Measurements from ENCODE around the gene SLC9A9.

The SLC9A9 gene

DNA sequence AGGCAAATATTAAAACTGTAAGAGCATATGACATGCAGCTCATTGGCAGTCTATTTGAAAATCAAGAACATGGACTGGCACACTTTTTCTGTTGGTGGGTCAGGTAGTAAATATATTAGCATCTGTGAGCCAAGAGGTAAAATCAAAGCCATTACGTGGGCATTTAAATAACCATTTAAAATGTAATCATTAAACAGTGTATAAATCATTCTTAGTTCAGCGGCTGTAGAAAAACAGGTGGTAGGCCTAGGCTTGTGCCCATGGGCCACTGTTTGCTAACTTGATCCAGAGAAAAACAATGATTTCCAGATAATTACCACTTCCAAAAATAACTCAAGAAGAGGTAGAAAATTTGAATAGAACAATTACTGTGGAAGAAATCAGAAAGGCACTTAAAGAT is 623.6 kb downstream of the SLC9A9 start:
- Histone ChIP-seq H3K9me3 (ENCODE audit: control insufficient read depth, low read length) (no peaks in the 10 kb centered on the region), H3K27me3 (replicated peaks; ENCODE audit: control insufficient read depth, insufficient read depth, low read length, poor library complexity, severe bottlenecking) (no peaks in the 10 kb centered on the region)
- DNase-seq = no peak

DNA sequence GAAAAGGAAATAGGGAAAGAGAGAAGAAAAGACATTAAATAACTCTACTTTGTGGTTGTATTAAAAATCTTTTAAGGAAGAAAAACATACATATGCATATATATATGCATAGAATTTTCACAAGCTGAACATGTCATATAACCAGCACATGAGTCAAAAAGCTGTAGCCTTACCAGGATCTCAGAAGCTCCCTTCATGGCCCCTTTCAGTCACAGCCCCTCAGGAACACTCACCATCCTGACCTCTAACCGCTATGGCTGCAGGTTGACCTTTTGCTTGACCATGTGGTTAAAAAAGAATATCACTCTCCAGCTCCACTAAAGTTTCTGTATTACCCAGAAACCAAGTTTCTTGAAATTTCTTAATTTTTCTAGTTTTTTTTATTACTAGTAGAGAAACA is 625.3 kb downstream of the SLC9A9 start:
- H3K27me3 ChIP-seq (replicated peaks; ENCODE audit: control insufficient read depth, insufficient read depth, low read length, poor library complexity, severe bottlenecking) = no peaks in the 10 kb centered on the region
- H3K4me1 ChIP-seq (ENCODE audit: control insufficient read depth, insufficient read depth, low read length, poor library complexity, severe bottlenecking) = no peaks in the 10 kb centered on the region
- no peak for DNase-seq
- H3K9me3 ChIP-seq (ENCODE audit: control insufficient read depth, low read length) = no peaks in the 10 kb centered on the region
- no peaks in the 10 kb centered on the region for H3K36me3 ChIP-seq (ENCODE audit: control insufficient read depth, insufficient read depth, low read length)
- no peak overlapping the region for H3K27ac ChIP-seq (ENCODE audit: insufficient read depth, low read length, poor library complexity, severe bottlenecking)
- no peak overlapping the region for H3K4me3 ChIP-seq (ENCODE audit: insufficient read depth, low read depth, low read length, poor library complexity, severe bottlenecking)

More for the DNA sequence above, 623.6 kb downstream of the SLC9A9 start:
- Histone ChIP-seq H3K4me3 (ENCODE audit: insufficient read depth, low read depth, low read length, poor library complexity, severe bottlenecking) (no peak overlapping the region), H3K36me3 (ENCODE audit: control insufficient read depth, insufficient read depth, low read length) (no peaks in the 10 kb centered on the region), H3K27ac (ENCODE audit: insufficient read depth, low read length, poor library complexity, severe bottlenecking) (no peak overlapping the region), H3K4me1 (ENCODE audit: control insufficient read depth, insufficient read depth, low read length, poor library complexity, severe bottlenecking) (no peaks in the 10 kb centered on the region)

DNA sequence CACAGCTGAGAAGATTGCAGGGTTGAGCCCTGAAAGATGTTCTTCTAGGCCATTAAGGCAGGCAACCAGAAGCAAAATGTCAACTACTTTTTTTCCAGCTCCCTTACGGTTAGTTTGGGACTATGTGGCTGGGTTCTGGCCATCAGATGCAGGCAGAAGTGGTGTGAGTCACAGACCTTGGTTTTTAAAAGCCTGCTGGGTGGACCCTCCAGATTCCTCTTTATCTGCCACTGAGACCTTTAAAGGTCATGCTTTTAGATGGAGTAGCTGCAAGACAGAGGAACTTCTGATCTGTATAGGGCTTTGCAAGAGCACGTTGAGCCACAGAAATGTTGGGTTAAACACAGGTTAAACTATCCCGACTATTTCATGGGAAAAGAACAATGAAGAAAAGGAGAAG is 625.8 kb downstream of the SLC9A9 start:
- DNase-seq = no peak

DNA sequence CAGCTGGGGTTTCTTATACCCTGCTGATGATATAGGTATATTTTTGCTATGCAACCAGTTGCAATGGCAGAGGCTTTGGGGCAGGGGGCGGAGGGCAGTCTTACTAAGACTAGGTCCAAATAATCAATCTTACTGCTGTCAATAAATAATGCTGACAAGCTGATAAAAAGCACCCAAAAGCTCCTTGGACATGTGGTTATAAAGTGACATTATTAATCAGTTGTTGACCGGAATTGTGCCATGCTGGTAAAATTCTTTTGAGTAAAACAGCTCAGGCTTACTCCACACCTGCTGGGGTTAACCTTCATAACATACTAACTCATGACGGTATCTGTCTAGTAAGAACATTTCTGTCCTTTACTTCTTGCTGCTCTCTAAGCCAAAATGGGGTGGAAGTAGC is 626.8 kb downstream of the SLC9A9 start:
- Histone ChIP-seq H3K27me3 (replicated peaks; ENCODE audit: control insufficient read depth, insufficient read depth, low read length, poor library complexity, severe bottlenecking) (no peaks in the 10 kb centered on the region), H3K4me1 (ENCODE audit: control insufficient read depth, insufficient read depth, low read length, poor library complexity, severe bottlenecking) (no peaks in the 10 kb centered on the region), H3K36me3 (ENCODE audit: control insufficient read depth, insufficient read depth, low read length) (no peaks in the 10 kb centered on the region), H3K27ac (ENCODE audit: insufficient read depth, low read length, poor library complexity, severe bottlenecking) (no peak overlapping the region), H3K9me3 (ENCODE audit: control insufficient read depth, low read length) (no peaks in the 10 kb centered on the region), H3K4me3 (ENCODE audit: insufficient read depth, low read depth, low read length, poor library complexity, severe bottlenecking) (no peak overlapping the region)
- no peak for DNase-seq

More for the DNA sequence above, 625.8 kb downstream of the SLC9A9 start:
- Histone ChIP-seq H3K9me3 (ENCODE audit: control insufficient read depth, low read length) (no peaks in the 10 kb centered on the region), H3K4me1 (ENCODE audit: control insufficient read depth, insufficient read depth, low read length, poor library complexity, severe bottlenecking) (no peaks in the 10 kb centered on the region), H3K27ac (ENCODE audit: insufficient read depth, low read length, poor library complexity, severe bottlenecking) (no peak overlapping the region), H3K36me3 (ENCODE audit: control insufficient read depth, insufficient read depth, low read length) (no peaks in the 10 kb centered on the region), H3K27me3 (replicated peaks; ENCODE audit: control insufficient read depth, insufficient read depth, low read length, poor library complexity, severe bottlenecking) (no peaks in the 10 kb centered on the region), H3K4me3 (ENCODE audit: insufficient read depth, low read depth, low read length, poor library complexity, severe bottlenecking) (no peak overlapping the region)

DNA sequence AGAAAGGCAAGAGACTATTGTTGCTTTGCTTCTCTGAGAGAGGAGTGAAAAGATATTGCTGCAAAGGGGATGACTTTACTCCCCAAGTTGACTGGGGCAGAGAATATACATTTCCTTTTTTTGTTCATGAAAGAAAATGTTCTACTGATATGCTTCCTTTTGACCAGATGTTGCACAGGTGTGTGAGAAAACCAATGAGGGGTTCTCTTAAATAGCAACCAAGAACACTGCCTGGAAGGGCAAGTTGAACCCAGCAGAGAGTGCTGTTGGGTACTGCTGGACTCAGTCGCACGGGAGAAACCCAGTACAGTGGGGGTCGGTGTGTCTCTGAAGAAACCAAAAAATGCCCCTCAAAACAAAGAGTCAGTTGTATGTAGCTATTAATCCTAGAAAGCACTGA is 627.5 kb downstream of the SLC9A9 start:
- DNase-seq = no peak
- Histone ChIP-seq H3K27ac (ENCODE audit: insufficient read depth, low read length, poor library complexity, severe bottlenecking) (no peak overlapping the region), H3K4me1 (ENCODE audit: control insufficient read depth, insufficient read depth, low read length, poor library complexity, severe bottlenecking) (no peaks in the 10 kb centered on the region), H3K36me3 (ENCODE audit: control insufficient read depth, insufficient read depth, low read length) (no peaks in the 10 kb centered on the region), H3K27me3 (replicated peaks; ENCODE audit: control insufficient read depth, insufficient read depth, low read length, poor library complexity, severe bottlenecking) (no peaks in the 10 kb centered on the region), H3K9me3 (ENCODE audit: control insufficient read depth, low read length) (no peaks in the 10 kb centered on the region), H3K4me3 (ENCODE audit: insufficient read depth, low read depth, low read length, poor library complexity, severe bottlenecking) (no peak overlapping the region)

DNA sequence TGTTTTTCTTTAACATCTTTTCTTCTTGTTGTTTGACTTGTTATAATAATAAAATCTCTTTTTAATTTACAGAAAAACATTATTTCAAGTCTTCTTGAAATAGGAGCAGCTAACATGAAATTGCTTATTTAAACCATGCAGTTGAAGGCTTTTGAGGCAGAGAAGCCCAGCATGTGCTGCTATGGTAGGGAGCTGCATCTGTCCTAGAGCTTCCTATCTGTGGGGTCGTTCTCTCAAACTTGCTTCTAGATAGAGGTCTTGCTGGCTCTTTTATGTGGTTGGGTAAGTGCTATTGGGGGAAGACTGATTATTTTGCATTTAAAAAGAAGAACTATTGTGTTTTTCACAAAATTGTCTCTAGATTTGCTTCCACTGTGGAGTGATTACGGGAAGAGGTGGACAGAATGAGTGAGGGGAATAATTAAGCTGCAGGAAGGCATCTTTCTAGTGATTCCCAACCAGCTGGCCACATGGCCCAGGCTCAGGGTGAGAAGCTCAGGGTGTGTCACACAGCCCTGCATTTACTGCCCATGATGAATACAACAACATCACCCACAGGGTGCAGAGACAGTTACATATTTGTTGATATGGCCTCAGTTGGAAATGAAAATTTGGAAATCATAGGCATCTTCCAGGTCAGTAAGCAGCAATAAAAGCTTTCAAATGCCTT is 630.0 kb downstream of the SLC9A9 start:
- no peaks in the 10 kb centered on the region for H3K36me3 ChIP-seq (ENCODE audit: control insufficient read depth, insufficient read depth, low read length)
- no peak overlapping the region for H3K4me3 ChIP-seq (ENCODE audit: insufficient read depth, low read depth, low read length, poor library complexity, severe bottlenecking)
- H3K27me3 ChIP-seq (replicated peaks; ENCODE audit: control insufficient read depth, insufficient read depth, low read length, poor library complexity, severe bottlenecking) = no peaks in the 10 kb centered on the region
- no peak for DNase-seq
- no peaks in the 10 kb centered on the region for H3K9me3 ChIP-seq (ENCODE audit: control insufficient read depth, low read length)
- no peaks in the 10 kb centered on the region for H3K4me1 ChIP-seq (ENCODE audit: control insufficient read depth, insufficient read depth, low read length, poor library complexity, severe bottlenecking)
- H3K27ac ChIP-seq (ENCODE audit: insufficient read depth, low read length, poor library complexity, severe bottlenecking) = no peak overlapping the region

DNA sequence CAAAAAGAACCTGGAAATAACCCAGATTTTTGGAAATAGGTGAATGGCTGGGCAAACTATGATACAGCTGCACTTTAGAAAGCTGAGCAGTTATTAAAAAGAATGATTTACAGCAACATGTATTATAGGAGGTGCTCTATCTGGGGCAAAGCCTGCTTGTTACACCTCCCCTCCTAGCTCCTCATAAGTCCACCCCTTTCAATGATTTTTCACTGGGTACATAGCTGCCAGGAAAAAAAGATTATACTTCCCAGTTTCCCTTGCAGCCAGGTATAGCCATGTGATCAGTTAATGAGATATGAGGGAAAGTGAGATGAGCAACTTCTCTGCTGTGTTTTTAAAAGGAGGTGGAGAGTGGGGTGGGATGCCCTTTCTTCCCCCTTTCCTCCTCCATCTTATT is 631.0 kb downstream of the SLC9A9 start:
- no peaks in the 10 kb centered on the region for H3K36me3 ChIP-seq (ENCODE audit: control insufficient read depth, insufficient read depth, low read length)
- no peaks in the 10 kb centered on the region for H3K27me3 ChIP-seq (replicated peaks; ENCODE audit: control insufficient read depth, insufficient read depth, low read length, poor library complexity, severe bottlenecking)
- no peak overlapping the region for H3K27ac ChIP-seq (ENCODE audit: insufficient read depth, low read length, poor library complexity, severe bottlenecking)

DNA sequence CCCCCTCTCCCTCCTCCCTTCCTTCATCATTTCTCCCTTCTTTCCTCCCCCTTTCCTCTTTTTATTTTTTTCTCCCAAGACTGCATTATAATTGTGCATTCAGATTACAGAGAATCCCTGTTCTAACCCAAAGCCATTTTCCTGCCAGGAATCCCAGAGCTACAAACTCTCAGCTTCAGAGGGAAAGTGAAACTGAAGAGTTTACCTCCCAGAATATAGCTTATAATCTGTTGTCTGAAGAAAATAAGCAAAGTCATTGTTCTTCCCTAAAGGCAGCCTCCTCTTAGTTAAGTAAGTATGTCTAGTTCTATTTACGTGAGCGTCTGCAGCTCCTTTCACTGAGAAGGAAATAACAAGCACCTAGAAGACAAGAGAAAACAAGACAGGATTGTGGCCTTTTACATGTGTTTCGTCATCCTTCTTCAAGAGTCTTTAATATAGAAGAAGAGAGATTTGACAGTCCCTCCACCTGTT is 631.5 kb downstream of the SLC9A9 start:
- Histone ChIP-seq H3K27me3 (replicated peaks; ENCODE audit: control insufficient read depth, insufficient read depth, low read length, poor library complexity, severe bottlenecking) (no peaks in the 10 kb centered on the region), H3K4me3 (ENCODE audit: insufficient read depth, low read depth, low read length, poor library complexity, severe bottlenecking) (no peak overlapping the region), H3K4me1 (ENCODE audit: control insufficient read depth, insufficient read depth, low read length, poor library complexity, severe bottlenecking) (no peaks in the 10 kb centered on the region), H3K36me3 (ENCODE audit: control insufficient read depth, insufficient read depth, low read length) (no peaks in the 10 kb centered on the region), H3K9me3 (ENCODE audit: control insufficient read depth, low read length) (no peaks in the 10 kb centered on the region), H3K27ac (ENCODE audit: insufficient read depth, low read length, poor library complexity, severe bottlenecking) (no peak overlapping the region)
- no peak for DNase-seq

More for the DNA sequence above, 631.0 kb downstream of the SLC9A9 start:
- H3K4me3 ChIP-seq (ENCODE audit: insufficient read depth, low read depth, low read length, poor library complexity, severe bottlenecking) = no peak overlapping the region
- no peak for DNase-seq
- H3K4me1 ChIP-seq (ENCODE audit: control insufficient read depth, insufficient read depth, low read length, poor library complexity, severe bottlenecking) = no peaks in the 10 kb centered on the region
- no peaks in the 10 kb centered on the region for H3K9me3 ChIP-seq (ENCODE audit: control insufficient read depth, low read length)

All from effector memory CD4-positive, alpha-beta T cell (primary cell).